AG04449 (cell line): ENCODE results near the gene LBP.
"Not testable (repeated sequence)": the region's sequence is repeated elsewhere in the genome, so short reads cannot be mapped to it uniquely, and the experiment has no call there.

Experiments used
- CTCF ChIA-PET: fragments of 350-600 bp; formaldehyde crosslinking; extraction: SDS; loops from one replicate; lab custom pipeline; 2021; ENCODE audit warnings: antibody characterized with exemption; lab: Yijun Ruan, JAX
- POLR2A ChIA-PET: fragments of 400-600, 350-600 bp; formaldehyde crosslinking; extraction: SDS; loops from one replicate; lab custom pipeline; 2020; ENCODE audit warnings: antibody characterized with exemption, inconsistent platforms; lab: Yijun Ruan, JAX
- DNase-seq: peaks from one replicate; pipeline ENCODE4 v3.0.0-alpha.2; 2010; ENCODE audit warnings: low read depth, low spot score
- H3K4me3 ChIP-seq: 2 replicates; pipeline ENCODE4 v1.5.1; 2011; ENCODE audit warnings: low read depth, mild to moderate bottlenecking, control low read depth, low read length
- CTCF ChIP-seq: IDR thresholded peaks from one replicate; pipeline ENCODE4 v1.5.1; 2011; ENCODE audit warnings: mild to moderate bottlenecking, moderate library complexity, low read length, control low read depth, inconsistent platforms; ENCODE audit not compliant: insufficient read depth; ENCODE audit errors: missing control alignments

Gene LBP

DNA sequence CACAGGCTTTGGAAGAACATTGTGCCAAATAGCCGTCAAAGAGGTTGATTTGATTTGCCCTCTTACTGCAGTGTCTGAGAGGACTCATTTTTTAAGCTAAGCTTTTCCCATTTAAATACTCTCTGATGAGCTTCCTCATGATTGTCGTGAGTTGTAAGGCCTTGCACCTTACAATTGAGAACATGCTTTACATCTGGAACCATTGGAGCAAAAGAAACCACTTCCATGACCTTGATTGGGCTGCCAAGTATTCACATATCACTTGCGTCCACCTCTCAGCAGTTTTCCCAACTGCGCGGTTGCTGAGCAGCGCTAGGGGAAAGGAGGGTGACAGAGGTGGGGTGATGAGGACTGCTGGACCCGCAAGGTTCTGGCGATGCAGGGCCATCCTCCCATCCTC is 12.3 kb upstream of the LBP start:
- H3K4me3 ChIP-seq: no peak overlapping the region
- no peak for TF ChIP-seq CTCF
- no peak for DNase-seq
- ChIA-PET POLR2A (no interaction called here), CTCF (no interaction called here)

DNA sequence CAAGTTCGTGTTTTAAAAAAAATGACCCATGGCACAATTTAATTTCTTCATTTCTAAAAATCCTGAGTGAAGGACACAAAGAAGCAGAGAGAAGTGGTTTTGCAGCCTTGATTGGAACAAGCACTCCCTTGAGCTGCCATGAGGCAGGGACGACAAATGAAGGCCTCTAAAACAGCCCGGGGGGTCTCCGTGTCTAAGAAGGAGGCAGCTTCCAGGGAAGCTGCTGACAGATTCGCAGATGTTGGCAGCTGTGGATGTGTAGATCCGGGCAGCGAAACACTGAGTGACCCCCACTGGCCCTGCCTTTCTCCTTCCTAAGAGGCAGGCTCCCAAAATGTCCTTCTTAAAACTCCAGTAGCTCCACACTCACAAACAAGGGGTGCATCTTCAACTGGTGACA is 9.6 kb upstream of the LBP start:
- ChIA-PET POLR2A (no interaction called here), CTCF (interaction anchor here (0.8 to 4.7 kb wide), 13 partner anchors 13 to 279 kb away, joined by 3 to 32 read pairs (median 3); no protein-coding TSS in a partner anchor)
- TF ChIP-seq CTCF: no peak
- no peak for DNase-seq
- H3K4me3 ChIP-seq: no peak overlapping the region

GRCh38 chr20:38337561-38338140 is 8.6 kb upstream of the LBP start:
- TF ChIP-seq CTCF: no peak
- H3K4me3 ChIP-seq: no peak overlapping the region
- no peak for DNase-seq
- ChIA-PET CTCF (interaction anchor here (1.0 to 4.7 kb wide), 10 partner anchors 18 to 136 kb away, joined by 3 to 32 read pairs (median 4); no protein-coding TSS in a partner anchor), POLR2A (no interaction called here)

DNA sequence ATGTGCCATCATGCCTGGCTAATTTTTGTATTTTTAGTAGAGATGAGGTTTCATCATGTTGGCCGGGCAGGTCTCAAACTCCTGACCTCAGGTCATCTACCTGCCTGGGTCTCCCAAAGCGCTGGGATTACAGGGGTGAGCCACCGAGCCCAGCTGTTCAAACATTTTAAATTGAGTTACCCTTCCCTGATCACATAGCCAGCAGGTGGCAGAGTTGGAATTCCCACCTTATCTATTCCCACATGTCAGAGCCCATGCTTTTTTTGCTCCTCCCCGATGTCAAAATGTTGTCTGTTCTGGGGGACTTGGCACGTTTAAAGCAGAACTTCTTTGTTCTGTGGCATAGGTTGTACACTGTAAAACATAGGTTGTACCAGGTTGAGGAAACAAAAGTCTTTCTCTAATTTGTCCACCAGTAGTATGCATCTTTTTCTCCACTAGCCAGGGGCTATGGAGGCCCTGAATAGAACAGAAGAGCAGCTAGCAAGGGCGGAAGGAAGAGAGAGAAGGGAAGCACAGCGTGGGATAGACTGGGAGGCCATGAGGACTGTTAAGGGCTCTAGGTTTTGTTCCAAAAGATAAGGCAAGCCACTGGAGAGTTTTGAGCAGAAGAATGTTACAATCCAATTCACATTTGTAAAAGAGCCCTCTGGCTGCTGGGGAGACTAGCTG is 7.3 kb upstream of the LBP start:
- no peak overlapping the region for H3K4me3 ChIP-seq
- POLR2A ChIA-PET: no interaction called here
- CTCF ChIA-PET: interaction anchor here (0.7 to 4.7 kb wide), 8 partner anchors 15 to 135 kb away, joined by 3 to 32 read pairs (median 4); no protein-coding TSS in a partner anchor
- no peak for TF ChIP-seq CTCF
- DNase-seq: no peak

- H3K4me3 ChIP-seq, DNase-seq, POLR2A ChIA-PET: not testable (repeated sequence)
- CTCF ChIA-PET: interaction anchor here (1.1 to 4.7 kb wide), 7 partner anchors 17 to 119 kb away, joined by 3 to 32 read pairs (median 4); no protein-coding TSS in a partner anchor
Observed at GRCh38 chr20:38339521-38339896, 6.8 kb upstream of the LBP start.

DNA sequence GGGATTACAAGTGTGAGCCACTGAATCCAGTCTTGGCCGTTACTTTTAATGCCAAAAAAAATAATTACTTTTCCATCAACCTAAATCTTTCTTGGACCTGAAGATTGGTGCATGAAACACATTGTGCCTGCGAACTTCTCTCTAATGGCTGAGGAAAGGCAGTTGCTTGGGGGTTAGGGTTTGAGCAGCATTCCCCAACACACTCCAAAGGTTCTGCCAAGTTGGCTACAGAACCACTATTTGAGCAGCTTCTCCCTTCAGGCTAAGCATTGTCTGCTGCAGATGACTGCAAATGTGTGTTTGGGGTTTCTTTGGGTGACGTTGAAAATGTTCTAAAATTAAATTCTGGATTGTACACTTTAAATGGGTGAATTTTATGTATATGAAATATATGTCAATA is 6.3 kb upstream of the LBP start:
- TF ChIP-seq CTCF: no peak
- ChIA-PET POLR2A (no interaction called here), CTCF (interaction anchor here (0.7 to 4.7 kb wide), 9 partner anchors 13 to 119 kb away, joined by 3 to 32 read pairs (median 4); no protein-coding TSS in a partner anchor)
- DNase-seq: no peak
- H3K4me3 ChIP-seq: no peak overlapping the region
